ENCODE measurements around the gene RNF111.
"Not testable (repeated sequence)": the region's sequence is repeated elsewhere in the genome, so short reads cannot be mapped to it uniquely, and the experiment has no call there.

RNF111 gene

GRCh38 chr15:59063042-59063441, 75.6 kb downstream of the RNF111 start:
- FAIRE-seq = no peak

DNA sequence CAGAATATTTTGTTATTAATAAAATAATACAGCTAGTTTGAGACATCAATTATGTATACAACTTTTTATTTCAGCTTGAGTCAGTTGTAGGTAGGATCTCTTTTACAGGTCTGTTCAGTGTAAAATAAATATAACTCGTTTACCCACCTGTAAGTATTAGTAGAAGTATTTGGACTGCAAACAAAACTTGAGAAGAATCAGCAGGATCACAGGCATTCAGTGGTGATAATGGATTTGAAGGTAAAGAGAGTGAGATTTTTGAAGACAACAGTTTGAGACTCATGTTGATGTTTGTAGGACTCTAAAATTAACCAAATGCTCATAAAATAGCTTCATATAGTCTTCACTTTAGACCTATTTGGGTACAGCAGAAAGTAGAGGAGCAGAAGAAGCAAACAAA, 82.0 kb downstream of the RNF111 start:
- no peak for FAIRE-seq

GRCh38 chr15:59074607-59075006, 87.1 kb downstream of the RNF111 start:
- FAIRE-seq = no peak

GRCh38 chr15:59087731-59088130, 100.3 kb downstream of the RNF111 start:
- no peak for FAIRE-seq

GRCh38 chr15:59094077-59094476, 106.6 kb downstream of the RNF111 start:
- FAIRE-seq = no peak

DNA sequence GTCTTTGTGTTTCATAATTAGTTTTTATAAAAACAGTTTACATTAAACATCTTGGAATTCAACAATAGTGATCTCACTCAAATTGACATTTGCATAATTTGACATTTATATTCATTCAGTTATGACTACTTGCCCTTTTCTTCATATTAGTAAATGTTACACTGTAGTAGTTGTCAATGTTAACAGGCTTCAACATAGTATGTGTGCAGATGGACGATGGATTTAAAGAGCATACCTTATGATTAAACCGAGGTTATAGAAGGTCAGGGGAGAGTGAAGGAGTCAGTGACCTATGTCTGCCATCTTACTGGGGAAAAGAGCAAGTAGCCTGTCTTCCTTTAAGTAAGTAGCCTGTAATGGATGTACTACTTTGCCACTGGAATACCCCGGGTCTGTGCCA, 109.0 kb downstream of the RNF111 start:
- no peak for FAIRE-seq

- FAIRE-seq = no peak
Measured at GRCh38 chr15:59099162-59099685, 111.8 kb downstream of the RNF111 start.

DNA sequence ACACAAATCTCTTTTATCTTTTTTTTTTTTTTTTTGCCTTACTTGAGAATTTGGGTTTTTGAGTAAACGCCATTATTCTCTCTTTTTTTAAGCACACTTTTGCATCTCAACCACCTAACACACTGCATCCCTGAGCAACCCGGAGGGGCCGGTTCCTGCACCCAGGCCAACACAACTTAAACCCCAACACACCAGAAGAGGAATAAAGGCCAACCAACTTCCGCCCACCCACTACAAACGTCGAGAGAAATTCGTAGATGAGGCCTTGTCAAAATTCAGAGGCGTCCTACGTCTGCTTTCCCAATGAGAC, 117.1 kb downstream of the RNF111 start:
- FAIRE-seq = no peak

GRCh38 chr15:59104912-59105732, 117.7 kb downstream of the RNF111 start, which contains the start of gene CCNB2:
CCNB2 (plus strand) TSS chr15:59105146; CDS start chr15:59105269, 123 bp downstream.
- peak; percentile 78 for FAIRE-seq

- no peak for FAIRE-seq
Measured at GRCh38 chr15:59105854-59106253, 118.4 kb downstream of the RNF111 start.

DNA sequence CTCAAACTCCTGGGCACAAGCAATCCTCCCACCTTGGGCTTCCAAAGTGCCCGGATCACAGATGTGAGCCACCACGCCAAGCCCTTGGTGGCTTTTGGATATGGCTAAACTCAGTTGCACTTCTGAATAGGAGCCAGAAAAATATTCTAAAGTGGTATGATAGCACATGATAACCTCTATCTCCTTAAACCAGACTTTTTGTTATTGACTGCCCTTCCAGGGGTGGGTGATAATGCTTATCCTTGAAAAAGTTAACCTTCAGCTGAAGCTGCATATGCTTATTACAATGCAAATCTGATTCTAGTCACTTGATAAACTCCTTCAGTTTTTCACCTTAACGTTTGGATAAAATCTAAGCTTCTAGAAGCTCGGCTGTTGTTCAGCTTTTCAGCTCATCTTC, 123.8 kb downstream of the RNF111 start:
- no peak for FAIRE-seq

- FAIRE-seq = no peak
Measured at GRCh38 chr15:59115047-59115446, 127.6 kb downstream of the RNF111 start.

DNA sequence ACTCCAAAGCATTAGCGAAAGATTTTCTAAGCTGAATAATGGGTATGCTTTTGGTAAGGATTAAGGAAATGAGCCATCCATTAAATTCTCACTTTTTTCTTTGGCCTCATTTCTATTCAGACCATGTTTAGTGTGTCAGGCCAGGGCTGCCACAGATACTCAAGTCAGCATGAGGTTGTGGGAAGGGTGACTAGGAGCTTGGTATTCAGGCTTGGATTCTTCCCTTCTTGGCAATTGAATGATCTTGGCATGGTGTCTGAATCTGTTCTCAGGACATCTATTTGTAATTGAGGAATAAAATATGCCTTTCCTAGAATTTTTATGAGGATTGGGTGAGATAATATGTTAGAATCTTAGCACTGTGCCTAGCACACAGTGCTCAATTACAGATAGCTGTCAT, 128.7 kb downstream of the RNF111 start:
- FAIRE-seq = no peak

DNA sequence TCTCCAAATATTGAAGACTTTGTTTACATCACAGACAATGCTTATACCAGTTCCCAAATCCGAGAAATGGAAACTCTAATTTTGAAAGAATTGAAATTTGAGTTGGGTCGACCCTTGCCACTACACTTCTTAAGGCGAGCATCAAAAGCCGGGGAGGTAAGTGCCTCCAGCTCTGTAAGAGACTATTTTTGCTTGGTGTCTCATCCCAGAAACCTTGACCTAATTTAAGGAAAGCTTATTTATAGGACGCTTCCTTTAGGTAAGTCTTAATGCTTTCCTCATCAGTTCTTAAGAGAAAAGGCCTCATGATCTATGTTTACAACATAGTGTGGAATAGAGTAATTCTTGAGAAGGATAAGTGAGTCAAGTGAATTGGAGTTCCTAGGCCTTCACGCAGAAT, 129.3 kb downstream of the RNF111 start:
- no peak for FAIRE-seq

DNA sequence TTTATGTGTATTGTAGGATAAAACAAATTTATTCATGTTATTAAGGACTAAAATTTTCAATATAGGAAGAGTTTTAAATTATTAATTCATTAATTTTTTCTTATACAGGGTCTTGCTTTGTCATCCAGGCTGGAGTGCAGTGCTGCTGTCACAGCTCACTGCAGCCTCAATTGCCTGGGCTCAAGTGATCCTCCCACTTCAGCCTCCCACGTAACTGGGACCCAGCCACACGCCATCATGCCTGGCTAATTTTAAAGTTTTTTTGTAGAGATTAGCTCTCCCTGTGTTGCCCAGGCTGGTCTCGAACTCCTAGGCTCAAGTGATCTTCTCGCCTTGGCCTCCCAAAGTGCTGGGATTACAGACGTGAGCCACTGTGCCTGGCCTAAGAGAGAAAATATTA, 132.2 kb downstream of the RNF111 start:
- no peak for FAIRE-seq

DNA sequence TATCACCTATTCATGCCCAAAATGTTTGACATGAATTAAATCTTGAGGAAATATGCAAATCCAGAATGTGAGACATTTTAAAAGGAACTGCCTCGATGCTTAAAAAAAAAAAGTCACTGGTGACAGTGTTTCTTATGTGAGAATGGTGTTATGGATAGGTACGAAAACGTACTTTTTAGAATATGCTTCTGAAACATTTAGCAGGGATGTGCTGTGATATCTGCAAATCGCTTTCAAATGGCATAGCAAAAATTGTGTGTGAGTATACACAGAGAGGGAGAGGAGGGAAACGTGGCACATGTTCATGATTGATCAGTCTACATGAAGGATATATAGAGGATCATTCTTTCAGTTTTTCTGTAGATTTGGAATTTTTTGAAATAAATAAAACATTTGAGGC, 133.5 kb downstream of the RNF111 start:
- FAIRE-seq = no peak

- no peak for FAIRE-seq
Measured at GRCh38 chr15:59124261-59124660, 136.8 kb downstream of the RNF111 start.

- FAIRE-seq = not testable (repeated sequence)
Measured at GRCh38 chr15:59125683-59126082, 138.2 kb downstream of the RNF111 start.

GRCh38 chr15:59127255-59127654, 139.8 kb downstream of the RNF111 start:
- FAIRE-seq = not testable (repeated sequence)

GRCh38 chr15:59131456-59131855, 144.0 kb downstream of the RNF111 start:
- no peak for FAIRE-seq

- no peak for FAIRE-seq
Measured at GRCh38 chr15:59131969-59132562, 144.6 kb downstream of the RNF111 start.

DNA sequence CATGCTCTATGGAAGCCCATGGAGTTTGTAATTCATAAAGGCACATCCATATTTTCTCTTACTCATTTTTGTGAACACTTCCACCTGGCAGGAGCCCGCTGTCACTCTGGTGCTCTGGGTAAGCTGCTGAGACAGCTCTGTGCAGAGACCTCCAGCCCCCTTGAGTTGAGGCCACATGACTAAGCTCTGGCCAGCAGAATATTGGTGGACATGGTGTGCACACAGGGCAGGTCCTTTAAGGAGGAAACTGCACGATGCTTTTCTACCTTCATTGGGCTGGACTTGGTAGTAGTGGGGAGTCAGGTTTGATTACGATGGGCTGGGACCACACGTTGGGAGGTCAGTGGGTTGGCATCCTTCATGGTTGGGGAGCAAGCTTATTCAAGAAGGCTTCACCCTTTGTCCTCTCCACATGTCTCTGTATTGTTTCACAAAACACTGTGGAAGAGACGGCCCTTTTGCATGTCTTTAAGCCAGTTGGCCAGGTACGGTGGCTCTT, 146.5 kb downstream of the RNF111 start:
- no peak for FAIRE-seq

GRCh38 chr15:59137566-59137965, 150.1 kb downstream of the RNF111 start:
- no peak for FAIRE-seq

DNA sequence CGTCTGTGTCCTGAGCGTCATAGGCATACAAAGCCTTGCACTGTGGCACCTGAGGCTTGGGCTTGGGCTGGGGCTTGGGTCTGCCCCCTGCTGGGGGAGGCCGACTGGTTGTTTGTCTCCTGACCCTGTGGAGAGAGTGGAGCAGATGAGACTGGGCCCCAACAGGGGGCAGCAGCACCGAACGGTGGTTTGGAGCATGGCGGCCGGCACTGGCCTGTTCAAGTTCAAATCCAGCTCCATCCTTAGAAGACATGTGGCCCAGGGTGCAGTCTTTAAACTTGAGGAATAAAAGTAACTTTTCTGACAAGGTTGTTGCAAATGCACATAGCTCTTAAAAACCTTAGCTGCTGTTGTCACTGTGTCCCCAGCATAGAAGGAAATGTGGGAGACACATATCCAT, 150.8 kb downstream of the RNF111 start:
- FAIRE-seq = no peak

Measured in TTC549 (cell line).